Measurements from ENCODE around the gene DRD2. TPM values are rescaled to one million over a fixed set of nuclear protein-coding genes. Genes with fewer than 3 reads are reported as not detected.

The DRD2 gene
- total RNA-seq, 1 experiment from 2014 or later: 0.44 TPM

- Histone ChIP-seq H2BK20ac (ENCODE audit: low read depth, low read length, poor library complexity, severe bottlenecking) (no peak overlapping the region), H4K91ac (ENCODE audit: insufficient read length, low read depth, low read length) (no peak overlapping the region), H2AK5ac (ENCODE audit: insufficient read length, low read length) (no peak overlapping the region), H3K4me2 (ENCODE audit: insufficient read depth, insufficient read length, low read length) (no peak overlapping the region), H3K23ac (ENCODE audit: insufficient read length, low read depth, low read length) (no peak overlapping the region), H2BK5ac (ENCODE audit: insufficient read length, low read length) (no peak overlapping the region), H3K4me1 (ENCODE audit: insufficient read depth, low read length) (no peaks in the 10 kb centered on the region), H3K14ac (ENCODE audit: insufficient read depth, low read length) (no peak overlapping the region), H3K18ac (ENCODE audit: insufficient read length, low read depth, low read length) (no peak overlapping the region), H3K23me2 (ENCODE audit: insufficient read length, low read depth, low read length, poor library complexity, severe bottlenecking) (no peaks in the 10 kb centered on the region), H2AFZ (ENCODE audit: low read length) (no peak overlapping the region), H2BK12ac (ENCODE audit: insufficient read length, low read depth, low read length) (no peak overlapping the region), H2BK120ac (ENCODE audit: low read depth, low read length, poor library complexity, severe bottlenecking) (no peak overlapping the region), H4K8ac (replicated peaks; ENCODE audit: insufficient read length, low read depth, low read length) (no peak overlapping the region), H3K27ac (ENCODE audit: insufficient read length, low read depth, low read length) (no peak overlapping the region), H4K20me1 (ENCODE audit: control insufficient read depth, insufficient read depth, insufficient read length) (no peaks in the 10 kb centered on the region), H3K79me1 (ENCODE audit: insufficient read depth, low read depth, low read length, poor library complexity, severe bottlenecking) (no peaks in the 10 kb centered on the region), H3K9ac (ENCODE audit: extremely low read depth, insufficient read length, low read length) (no peak overlapping the region), H4K5ac (ENCODE audit: insufficient read length, low read depth, low read length) (no peak overlapping the region), H3K27me3 (ENCODE audit: insufficient read depth, low read length) (no peaks in the 10 kb centered on the region), H3T11ph (ENCODE audit: low read length) (no peak overlapping the region), H3K56ac (ENCODE audit: insufficient read length, low read depth, low read length) (no peak overlapping the region), H2BK15ac (ENCODE audit: low read depth, low read length) (no peak overlapping the region), H3K9me3 (ENCODE audit: control insufficient read depth, low read depth, low read length) (no peaks in the 10 kb centered on the region), H3K79me2 (ENCODE audit: insufficient read depth, low read length) (no peaks in the 10 kb centered on the region), H3K4ac (ENCODE audit: low read depth, low read length) (no peak overlapping the region)
- H3K9me3 Mint-ChIP-seq: no peaks in the 10 kb centered on the region
- DNase-seq: no peak
- TF ChIP-seq CTCF (conservative IDR thresholded peaks at IDR 0.05): no peak
- H3K4me3 Mint-ChIP-seq: no peak overlapping the region
- peaks cover 14 to 16% of the 10 kb centered on the region in 2 experiments for H3K4me1 Mint-ChIP-seq
- no CpG with 5 or more reads among the region's 3 CpGs for WGBS (ENCODE audit: extremely low coverage, insufficient read length, low lambda C conversion rate)
- H3K27me3 Mint-ChIP-seq (ENCODE audit: low read depth): no peaks in the 10 kb centered on the region; the same call in 1 of the 2 replicates
- no peak overlapping the region for H3K27ac Mint-ChIP-seq
- H3K36me3 Mint-ChIP-seq (ENCODE audit: insufficient read depth in 1 of 3, low read depth in 3 of 3): no peaks in the 10 kb centered on the region
These were observed 99.0 kb downstream of the DRD2 start for GRCh38 chr11:113376156-113376555.

All from H9 (cell line).